ENCODE results near the gene ANKRD30A. TPM values are rescaled to one million over a fixed set of nuclear protein-coding genes. Genes with fewer than 3 reads are reported as not detected.
A peak's percentile ranks its signal among the peaks of the same experiment; 100 is the strongest.

ANKRD30A gene
- total RNA-seq, 1 experiment from 2014 or later: 0.15 TPM

DNA sequence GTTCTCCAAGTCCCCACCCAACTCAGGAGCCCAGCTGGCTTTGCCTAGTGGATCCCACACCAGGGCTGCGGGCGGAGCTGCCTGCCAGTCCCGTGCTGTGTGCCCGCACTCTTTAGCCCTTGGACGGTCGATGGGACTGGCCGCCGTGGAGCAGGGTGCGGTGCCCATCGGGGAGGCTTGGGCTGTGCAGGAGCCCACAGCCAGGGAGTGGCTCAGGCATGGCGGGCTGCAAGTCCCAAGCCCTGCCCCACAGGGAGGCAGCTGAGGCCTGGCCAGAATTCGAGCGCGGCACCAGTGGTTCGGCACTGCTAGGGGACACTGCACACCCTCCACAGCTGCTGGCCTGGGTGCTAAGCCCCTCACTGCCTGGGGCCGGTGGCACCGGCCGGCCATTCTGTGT is 159.7 kb downstream of the ANKRD30A start:
- Histone ChIP-seq H3K36me3 (ENCODE audit: low read depth, low read length) (no peaks in the 10 kb centered on the region), H4K20me1 (ENCODE audit: low read length) (no peaks in the 10 kb centered on the region), H3K9ac (ENCODE audit: low read length) (no peak overlapping the region), H3K27ac (ENCODE audit: low read length) (no peak overlapping the region), H3F3A (ENCODE audit: low read length, unreplicated experiment) (no peaks in the 10 kb centered on the region), H2AFZ (ENCODE audit: low read length) (no peak overlapping the region), H3K4me2 (ENCODE audit: low read length) (no peak overlapping the region), H3K27me3 (ENCODE audit: low read length) (no peaks in the 10 kb centered on the region), H3K4me1 (ENCODE audit: insufficient read depth, low read length) (peaks cover 8% of the 10 kb centered on the region), H3K9me3 (ENCODE audit: low read length) (no peaks in the 10 kb centered on the region), H3K9me2 (replicated peaks; ENCODE audit: low read length) (no peaks in the 10 kb centered on the region), H3K4me3 (ENCODE audit: low read length) (no peak overlapping the region), H3K79me2 (ENCODE audit: low read length) (no peaks in the 10 kb centered on the region)
- intact Hi-C loops (cut with micrococcal nuclease): no loop called here
- ATAC-seq (no peak), DNase-seq (no peak)
- ChIA-PET POLR2A (ENCODE audit: unreplicated experiment) (no interaction called here), CTCF (no interaction called here)
- TF ChIP-seq, protein P1, sequence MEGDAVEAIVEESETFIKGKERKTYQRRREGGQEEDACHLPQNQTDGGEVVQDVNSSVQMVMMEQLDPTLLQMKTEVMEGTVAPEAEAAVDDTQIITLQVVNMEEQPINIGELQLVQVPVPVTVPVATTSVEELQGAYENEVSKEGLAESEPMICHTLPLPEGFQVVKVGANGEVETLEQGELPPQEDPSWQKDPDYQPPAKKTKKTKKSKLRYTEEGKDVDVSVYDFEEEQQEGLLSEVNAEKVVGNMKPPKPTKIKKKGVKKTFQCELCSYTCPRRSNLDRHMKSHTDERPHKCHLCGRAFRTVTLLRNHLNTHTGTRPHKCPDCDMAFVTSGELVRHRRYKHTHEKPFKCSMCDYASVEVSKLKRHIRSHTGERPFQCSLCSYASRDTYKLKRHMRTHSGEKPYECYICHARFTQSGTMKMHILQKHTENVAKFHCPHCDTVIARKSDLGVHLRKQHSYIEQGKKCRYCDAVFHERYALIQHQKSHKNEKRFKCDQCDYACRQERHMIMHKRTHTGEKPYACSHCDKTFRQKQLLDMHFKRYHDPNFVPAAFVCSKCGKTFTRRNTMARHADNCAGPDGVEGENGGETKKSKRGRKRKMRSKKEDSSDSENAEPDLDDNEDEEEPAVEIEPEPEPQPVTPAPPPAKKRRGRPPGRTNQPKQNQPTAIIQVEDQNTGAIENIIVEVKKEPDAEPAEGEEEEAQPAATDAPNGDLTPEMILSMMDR (conservative IDR thresholded peaks at IDR 0.05; ENCODE audit: low read depth, low read length): no peak
- TF ChIP-seq EZH2phosphoT487 (IDR thresholded peaks at IDR 0.05; ENCODE audit: borderline replicate concordance, low read length) (no peak), EZH2 (IDR thresholded peaks at IDR 0.05; ENCODE audit: low read length, unreplicated experiment) (no peak)
- no TSS peak for BruUV-seq (replicated peaks)

GRCh38 chr10:37289833-37290464 is 164.6 kb downstream of the ANKRD30A start:
- no peak overlapping the region for H3K9ac ChIP-seq (ENCODE audit: low read length)
- H3K27ac ChIP-seq (ENCODE audit: low read length): no peak overlapping the region
- H2AFZ ChIP-seq (ENCODE audit: low read length): no peak overlapping the region
- no peaks in the 10 kb centered on the region for H3F3A ChIP-seq (ENCODE audit: low read length, unreplicated experiment)
- peak; percentile 99 for DNase-seq
- H3K4me2 ChIP-seq (ENCODE audit: low read length): peak overlapping the region; percentile 6
- ATAC-seq: peak; percentile 96
- CTCF ChIA-PET: no interaction called here
- H3K9me2 ChIP-seq (replicated peaks; ENCODE audit: low read length): no peaks in the 10 kb centered on the region
- H4K20me1 ChIP-seq (ENCODE audit: low read length): no peaks in the 10 kb centered on the region
- intact Hi-C loops (cut with micrococcal nuclease): no loop called here
- no TSS peak for BruUV-seq (replicated peaks)
- POLR2A ChIA-PET (ENCODE audit: unreplicated experiment): no interaction called here
- H3K9me3 ChIP-seq (ENCODE audit: low read length): no peaks in the 10 kb centered on the region
- H3K4me1 ChIP-seq (ENCODE audit: insufficient read depth, low read length): peaks cover 16% of the 10 kb centered on the region
- TF ChIP-seq EZH2 (IDR thresholded peaks at IDR 0.05; ENCODE audit: low read length, unreplicated experiment) (no peak), EZH2phosphoT487 (IDR thresholded peaks at IDR 0.05; ENCODE audit: borderline replicate concordance, low read length) (no peak)
- TF ChIP-seq, protein P1 (conservative IDR thresholded peaks at IDR 0.05; ENCODE audit: low read depth, low read length): no peak
- no peaks in the 10 kb centered on the region for H3K79me2 ChIP-seq (ENCODE audit: low read length)
- H3K36me3 ChIP-seq (ENCODE audit: low read depth, low read length): no peaks in the 10 kb centered on the region
- H3K4me3 ChIP-seq (ENCODE audit: low read length): no peak overlapping the region
- no peaks in the 10 kb centered on the region for H3K27me3 ChIP-seq (ENCODE audit: low read length)

DNA sequence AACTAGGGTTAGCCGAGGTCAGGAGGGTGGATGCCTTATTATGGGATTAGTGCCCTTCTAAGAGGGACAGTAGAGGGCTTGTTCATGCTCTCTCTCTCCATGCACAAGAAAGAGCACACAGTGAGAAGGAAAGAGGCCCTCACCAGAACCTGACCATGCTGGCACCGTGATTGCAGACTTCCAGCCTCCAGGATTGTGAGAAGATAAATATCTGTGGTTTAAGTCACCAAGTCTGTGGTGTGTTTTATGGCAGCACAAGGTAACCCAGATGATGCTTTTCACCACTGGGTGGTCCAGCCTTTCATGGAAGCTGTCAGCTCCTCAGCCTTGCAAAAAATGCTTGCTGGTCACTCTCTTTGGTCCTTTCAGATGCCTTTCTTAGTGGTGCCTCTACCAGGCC is 175.9 kb downstream of the ANKRD30A start:
- H3K79me2 ChIP-seq (ENCODE audit: low read length): no peaks in the 10 kb centered on the region
- no peak for ATAC-seq
- H3K27me3 ChIP-seq (ENCODE audit: low read length): peaks cover 11% of the 10 kb centered on the region; the same call in 1 of the 2 replicates
- H3K27ac ChIP-seq (ENCODE audit: low read length): no peak overlapping the region
- POLR2A ChIA-PET (ENCODE audit: unreplicated experiment): no interaction called here
- H3K9ac ChIP-seq (ENCODE audit: low read length): no peak overlapping the region
- no peaks in the 10 kb centered on the region for H3K4me1 ChIP-seq (ENCODE audit: insufficient read depth, low read length)
- no peak for DNase-seq
- H4K20me1 ChIP-seq (ENCODE audit: low read length): no peaks in the 10 kb centered on the region
- no peak overlapping the region for H3K4me2 ChIP-seq (ENCODE audit: low read length)
- H3K9me3 ChIP-seq (ENCODE audit: low read length): no peaks in the 10 kb centered on the region
- H3K4me3 ChIP-seq (ENCODE audit: low read length): no peak overlapping the region
- no peaks in the 10 kb centered on the region for H3K9me2 ChIP-seq (replicated peaks; ENCODE audit: low read length)
- CTCF ChIA-PET: no interaction called here
- TF ChIP-seq EZH2 (IDR thresholded peaks at IDR 0.05; ENCODE audit: low read length, unreplicated experiment): no peak
- TF ChIP-seq, protein P1 (conservative IDR thresholded peaks at IDR 0.05; ENCODE audit: low read depth, low read length): no peak
- no peak for TF ChIP-seq EZH2phosphoT487 (IDR thresholded peaks at IDR 0.05; ENCODE audit: borderline replicate concordance, low read length)
- no peaks in the 10 kb centered on the region for H3K36me3 ChIP-seq (ENCODE audit: low read depth, low read length)
- no peaks in the 10 kb centered on the region for H3F3A ChIP-seq (ENCODE audit: low read length, unreplicated experiment)
- intact Hi-C loops (cut with micrococcal nuclease): no loop called here
- no peak overlapping the region for H2AFZ ChIP-seq (ENCODE audit: low read length)
- no TSS peak for BruUV-seq (replicated peaks)
